HepG2 (cell line): ENCODE results near the gene TCF23. TPM values are rescaled to one million over a fixed set of nuclear protein-coding genes. Genes with fewer than 3 reads are reported as not detected.

Experiments
- ATAC-seq: fragments of 200-7000 bp; cut with Tn5 transposase; 3 replicates; pipeline ENCODE4 v1.9.1; 2020; ENCODE audit warnings: mild to moderate bottlenecking, moderate library complexity
- BruUV-seq: library from RNA; stranded (reverse); fragments of 400-500 nt; replicated peaks from 2 replicates; lab custom pipeline; 2021; lab: Mats Ljungman, UMichigan
- CTCF ChIA-PET: fragments of 300-600 bp; formaldehyde crosslinking; extraction: SDS; loops from one replicate; lab custom pipeline; 2021; ENCODE audit warnings: low total read pairs, inconsistent platforms, low intra/inter-chr PET ratio; lab: Yijun Ruan, JAX
- POLR2A ChIA-PET: fragments of 350-600 bp; sonication (Branson Sonifier 250); formaldehyde crosslinking; loops from one replicate; lab custom pipeline; 2020; ENCODE audit warnings: antibody characterized with exemption, inconsistent platforms; lab: Yijun Ruan, JAX
- DNase-seq: peaks from one replicate; pipeline ENCODE4 v3.0.0-alpha.2; 2015; ENCODE audit warnings: low spot score
- FAIRE-seq: peaks from 3 replicates; lab custom pipeline; 2011; peaks lifted over from hg19 to GRCh38; lab: Jason Lieb, UNC
- H2AFZ ChIP-seq: one replicate; pipeline ENCODE4 v1.6.1; 2011; ENCODE audit warnings: low read length, inconsistent platforms
- H3K27ac ChIP-seq: fragments of 300-600 bp; 3 replicates; pipeline ENCODE4 v1.8.0; 2011; ENCODE audit warnings: mixed run types, mild to moderate bottlenecking, mixed read lengths, low read length, inconsistent platforms; ENCODE audit not compliant: insufficient read depth; ENCODE audit errors: extremely low read length
- H3K27me3 ChIP-seq, 2 experiments: fragments of 200-600 bp in 1 of 2; 2 replicates in 1 of 2; 3 replicates in 1 of 2; pipeline versions ENCODE4 v1.6.0 to v1.8.0; 2011; ENCODE audit warnings: low read length in 2 of 2, mild to moderate bottlenecking in 2 of 2, moderate library complexity in 2 of 2, inconsistent platforms in 1 of 2; ENCODE audit not compliant: insufficient read depth in 2 of 2, control insufficient read depth in 1 of 2
- H3K36me3 ChIP-seq, 2 experiments: fragments of 200-600 bp in 1 of 2; replicated peaks in 1 of 2; 2 replicates in 1 of 2; 3 replicates in 1 of 2; pipeline versions ENCODE4 v1.5.1 to v1.8.0; 2011; ENCODE audit warnings: low read length in 2 of 2, inconsistent platforms in 1 of 2; ENCODE audit not compliant: insufficient read depth in 2 of 2, control insufficient read depth in 1 of 2
- H3K4me1 ChIP-seq: 2 replicates; pipeline ENCODE4 v1.5.1; 2012; ENCODE audit warnings: low read length, inconsistent platforms; ENCODE audit not compliant: insufficient read depth
- H3K4me2 ChIP-seq: 2 replicates; pipeline ENCODE4 v1.6.0; 2011; ENCODE audit warnings: low read depth, low read length, inconsistent platforms
- H3K4me3 ChIP-seq, 3 experiments: fragments of 200-600 bp in 1 of 3; sonication (generic), shearing (Covaris generic) in 1 of 3; replicated peaks in 1 of 3; 2 replicates each; pipeline ENCODE4 v1.5.1; 2011 to 2016; ENCODE audit warnings: low read length in 3 of 3, inconsistent platforms in 2 of 3, low read depth in 2 of 3, mild to moderate bottlenecking in 2 of 3, control low read depth in 1 of 3, mixed read lengths in 1 of 3; ENCODE audit not compliant: insufficient read depth in 1 of 3
- H3K79me2 ChIP-seq: one replicate; pipeline ENCODE4 v1.6.1; 2011; ENCODE audit warnings: low read length, inconsistent platforms; ENCODE audit not compliant: insufficient read depth
- H3K9ac ChIP-seq: 2 replicates; pipeline ENCODE4 v1.6.0; 2011; ENCODE audit warnings: mild to moderate bottlenecking, low read depth, low read length, inconsistent platforms; ENCODE audit not compliant: insufficient read depth
- H3K9me3 ChIP-seq: 2 replicates; pipeline ENCODE4 v1.5.1; 2012; ENCODE audit warnings: mild to moderate bottlenecking, low read length
- H4K20me1 ChIP-seq: 2 replicates; pipeline ENCODE4 v1.6.0; 2011; ENCODE audit warnings: inconsistent platforms, mild to moderate bottlenecking, low read length, moderate library complexity; ENCODE audit not compliant: insufficient read depth
- HIVEP1 ChIP-seq: sonication (generic); formaldehyde crosslinking; IDR thresholded peaks from 2 replicates; pipeline ENCODE4 v1.4.0; 2020; ENCODE audit warnings: mild to moderate bottlenecking, missing genetic modification reagents
- KLF15 ChIP-seq: sonication (generic); formaldehyde crosslinking; IDR thresholded peaks from 2 replicates; pipeline ENCODE4 v1.8.1; 2023; ENCODE audit warnings: borderline replicate concordance, mild to moderate bottlenecking, inconsistent platforms, missing genetic modification reagents, mixed read lengths
- NFYB ChIP-seq: sonication (generic); formaldehyde crosslinking; IDR thresholded peaks from 2 replicates; pipeline ENCODE4 v1.4.0; 2020; ENCODE audit warnings: missing genetic modification reagents
- RFXANK ChIP-seq: IDR thresholded peaks from 2 replicates; pipeline ENCODE4 v1.6.1; 2016
- RFXAP ChIP-seq: sonication (generic); formaldehyde crosslinking; IDR thresholded peaks from 2 replicates; pipeline ENCODE4 v1.4.0; 2020; ENCODE audit warnings: missing genetic modification reagents, borderline replicate concordance
- ZBTB38 ChIP-seq: sonication (generic); formaldehyde crosslinking; IDR thresholded peaks from 2 replicates; pipeline ENCODE4 v1.5.1; 2020; ENCODE audit warnings: mild to moderate bottlenecking, missing genetic modification reagents
- ZMYM2 ChIP-seq: sonication (generic); formaldehyde crosslinking; IDR thresholded peaks from 2 replicates; pipeline ENCODE4 v1.8.0; 2022; ENCODE audit warnings: mild to moderate bottlenecking, missing genetic modification reagents
- ZNF281 ChIP-seq: sonication (generic); formaldehyde crosslinking; IDR thresholded peaks from 2 replicates; pipeline ENCODE4 v1.4.0; 2020; ENCODE audit warnings: missing genetic modification reagents, borderline replicate concordance
- ZNF44 ChIP-seq: sonication (generic); formaldehyde crosslinking; IDR thresholded peaks from 2 replicates; pipeline ENCODE4 v1.5.1; 2020; ENCODE audit warnings: mild to moderate bottlenecking, missing genetic modification reagents
- ZNF7 ChIP-seq: IDR thresholded peaks from 2 replicates; pipeline ENCODE4 v1.6.1; 2016; ENCODE audit warnings: missing biosample characterization, missing genetic modification reagents
- ZNF747 ChIP-seq: sonication (generic); formaldehyde crosslinking; IDR thresholded peaks from 2 replicates; pipeline ENCODE4 v1.8.1; 2023; ENCODE audit warnings: missing genetic modification reagents, mild to moderate bottlenecking, borderline replicate concordance
- WGBS: methylation state at CpG from one replicate; pipeline ENCODE4 v1.1.6; 2017; ENCODE audit warnings: low lambda C conversion rate; 5-methylcytosine and 5-hydroxymethylcytosine counted together
- in situ Hi-C: cut with HindIII; loops from 2 replicates; pipeline ENCODE4 v1.10.0; 2017; ENCODE audit warnings: low pct_unique_long_range_greater_than_20kb; ENCODE audit not compliant: extremely low pct_ligation_motif_present
- intact Hi-C: fragments of 100-400 bp; cut with micrococcal nuclease; formaldehyde crosslinking; loops from one replicate; pipeline ENCODE4 v1.10.0; 2022; ENCODE audit not compliant: unreplicated experiment
- polyA plus RNA-seq, 8 experiments: library from polyadenylated mRNA; depleted of rRNA in 3 of 8; stranded (reverse) in 7 of 8; unstranded in 1 of 8; fragments of >200 nt; fragmentation: Illumina TruSeq in 4 of 8; extraction: Trizol in 4 of 8; gene quantifications; 2 replicates each; pipeline versions ENCODE4 v1.2.1 to v1.2.3, GENCODE V29; 2011 to 2016; ENCODE audit warnings: low read depth in 4 of 8, missing spikeins in 1 of 8, mixed read lengths in 1 of 8; ENCODE audit not compliant: insufficient read depth in 1 of 8
- total RNA-seq, 5 experiments: library from RNA; depleted of rRNA; stranded (reverse); fragments of >200 nt; fragmentation: Illumina TruSeq; extraction: Trizol; gene quantifications; 2 replicates each; pipeline ENCODE4 v1.2.3, GENCODE V29; 2016; ENCODE audit warnings: low read depth in 1 of 5
- TF ChIP-seq, protein P1 (sequence below): sonication (generic); formaldehyde crosslinking; IDR thresholded peaks from 2 replicates; pipeline ENCODE4 v1.5.0; 2020; ENCODE audit warnings: mild to moderate bottlenecking, missing genetic modification reagents, borderline replicate concordance

Gene TCF23
- total and polyA plus RNA-seq, 2 of the 13 experiments (the other 11 are each of a cell fraction or from before 2014, with no cell fraction given), result 0.02 to 1.4 TPM

- POLR2A ChIA-PET, result interaction anchor here (0.7 to 3.8 kb wide), 5 partner anchors 9 to 82 kb away, joined by 3 to 19 read pairs (median 3); partner anchors contain the start of gene PREB
These were observed 26.5 kb downstream of the TCF23 start for GRCh38 chr2:27175330-27175729.

More at GRCh38 chr2:27175330-27175729, 26.5 kb downstream of the TCF23 start:
- H3K9me3 ChIP-seq, result no peaks in the 10 kb centered on the region
- BruUV-seq, result no TSS peak
- no peaks in the 10 kb centered on the region for H4K20me1 ChIP-seq
- no peak for FAIRE-seq
- no peak for ATAC-seq
- intact Hi-C loops, result no loop called here
- CTCF ChIA-PET, result no interaction called here
- no peak for DNase-seq
- in situ Hi-C loops, result no loop called here
- H3K4me1 ChIP-seq, result peaks cover 100% of the 10 kb centered on the region
- H3K36me3 ChIP-seq, result no peaks in the 10 kb centered on the region; a peak in 1 of 5 replicates
- no peak overlapping the region for H3K4me2 ChIP-seq
- H3K27ac ChIP-seq, result peak overlapping the region; percentile 43
- no peak overlapping the region for H3K4me3 ChIP-seq
- WGBS, result 84% methylated on average over 8 of the region's 8 CpGs
- H3K27me3 ChIP-seq, result no peaks in the 10 kb centered on the region
- no peak overlapping the region for H3K9ac ChIP-seq
- H2AFZ ChIP-seq, result no peak overlapping the region
- no peaks in the 10 kb centered on the region for H3K79me2 ChIP-seq
- TF ChIP-seq ZNF281 (CRISPR knock-in tag) (no peak), NFYB (CRISPR knock-in tag) (no peak), ZBTB38 (CRISPR knock-in tag) (peak; percentile 43; the same call in 1 of the 2 replicates), RFXAP (CRISPR knock-in tag) (no peak), ZNF747 (CRISPR knock-in tag) (no peak), RFXANK (no peak), HIVEP1 (no peak), ZNF7 (CRISPR knock-in tag) (no peak), ZNF44 (CRISPR knock-in tag) (no peak), KLF15 (CRISPR knock-in tag) (no peak), ZMYM2 (0 out of 2 replicates have a peak, but pooled peaks have one; percentile 34)
- TF ChIP-seq, protein P1, sequence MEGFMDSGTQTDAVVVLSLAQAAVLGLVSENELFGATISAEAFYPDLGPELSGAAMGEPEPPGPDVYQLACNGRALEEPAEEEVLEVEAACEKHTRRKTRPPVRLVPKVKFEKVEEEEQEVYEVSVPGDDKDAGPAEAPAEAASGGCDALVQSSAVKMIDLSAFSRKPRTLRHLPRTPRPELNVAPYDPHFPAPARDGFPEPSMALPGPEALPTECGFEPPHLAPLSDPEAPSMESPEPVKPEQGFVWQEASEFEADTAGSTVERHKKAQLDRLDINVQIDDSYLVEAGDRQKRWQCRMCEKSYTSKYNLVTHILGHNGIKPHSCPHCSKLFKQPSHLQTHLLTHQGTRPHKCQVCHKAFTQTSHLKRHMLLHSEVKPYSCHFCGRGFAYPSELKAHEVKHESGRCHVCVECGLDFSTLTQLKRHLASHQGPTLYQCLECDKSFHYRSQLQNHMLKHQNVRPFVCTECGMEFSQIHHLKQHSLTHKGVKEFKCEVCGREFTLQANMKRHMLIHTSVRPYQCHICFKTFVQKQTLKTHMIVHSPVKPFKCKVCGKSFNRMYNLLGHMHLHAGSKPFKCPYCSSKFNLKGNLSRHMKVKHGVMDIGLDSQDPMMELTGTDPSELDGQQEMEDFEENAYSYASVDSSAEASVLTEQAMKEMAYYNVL, result no peak
